Trophoblast cell (in vitro differentiated cells and primary cell): ENCODE measurements around the gene EIF2B5.

Experiments
- DNase-seq, 2 donors: peaks; one replicate each; pipeline ENCODE4 v3.0.0-alpha.2; 2016
- H2AFZ ChIP-seq: 2 replicates; pipeline ENCODE4 v1.6.1; 2013; ENCODE audit warnings: low read length, moderate library complexity, mild to moderate bottlenecking; ENCODE audit not compliant: insufficient read depth, poor library complexity
- H2AK5ac ChIP-seq: 2 replicates; pipeline ENCODE4 v1.6.1; 2013; ENCODE audit warnings: mild to moderate bottlenecking, low read length
- H2BK120ac ChIP-seq: 2 replicates; pipeline ENCODE4 v1.6.1; 2013; ENCODE audit warnings: low read length, mild to moderate bottlenecking, moderate library complexity; ENCODE audit not compliant: insufficient read depth, poor library complexity
- H2BK12ac ChIP-seq: 2 replicates; pipeline ENCODE4 v1.6.1; 2013; ENCODE audit warnings: mild to moderate bottlenecking, low read length, moderate library complexity
- H2BK5ac ChIP-seq: 2 replicates; pipeline ENCODE4 v1.6.1; 2013; ENCODE audit warnings: low read length, low read depth, moderate library complexity, mild to moderate bottlenecking; ENCODE audit not compliant: poor library complexity
- H3K14ac ChIP-seq: 2 replicates; pipeline ENCODE4 v1.6.1; 2013; ENCODE audit warnings: mild to moderate bottlenecking, low read length
- H3K18ac ChIP-seq: 2 replicates; pipeline ENCODE4 v1.6.1; 2013; ENCODE audit warnings: mild to moderate bottlenecking, low read length
- H3K23ac ChIP-seq: 2 replicates; pipeline ENCODE4 v1.6.1; 2013; ENCODE audit warnings: low read length
- H3K27ac ChIP-seq: 2 replicates; pipeline ENCODE4 v1.5.1; 2013; ENCODE audit warnings: low read depth, mild to moderate bottlenecking, inconsistent platforms, low read length, moderate library complexity
- H3K27me3 ChIP-seq: 2 replicates; pipeline ENCODE4 v1.6.1; 2013; ENCODE audit warnings: inconsistent platforms, mild to moderate bottlenecking, low read length, moderate library complexity; ENCODE audit not compliant: insufficient read depth
- H3K36me3 ChIP-seq, 2 experiments: 1 replicate in 1 of 2; 2 replicates in 1 of 2; pipeline ENCODE4 v1.6.1; 2013; ENCODE audit warnings: low read length in 2 of 2, mild to moderate bottlenecking in 2 of 2, moderate library complexity in 1 of 2; ENCODE audit not compliant: insufficient read depth in 2 of 2, control insufficient read depth in 1 of 2
- H3K4ac ChIP-seq: 2 replicates; pipeline ENCODE4 v1.6.1; 2013; ENCODE audit warnings: low read depth, mild to moderate bottlenecking, low read length, moderate library complexity
- H3K4me1 ChIP-seq, 2 experiments: 1 replicate in 1 of 2; 2 replicates in 1 of 2; pipeline ENCODE4 v1.6.1; 2013; ENCODE audit warnings: low read length in 2 of 2, mild to moderate bottlenecking in 2 of 2, moderate library complexity in 1 of 2; ENCODE audit not compliant: insufficient read depth in 2 of 2, control insufficient read depth in 1 of 2
- H3K4me2 ChIP-seq: 2 replicates; pipeline ENCODE4 v1.6.1; 2013; ENCODE audit warnings: inconsistent platforms, mild to moderate bottlenecking, low read length, moderate library complexity
- H3K4me3 ChIP-seq: 2 replicates; pipeline ENCODE4 v1.5.1; 2013; ENCODE audit warnings: mild to moderate bottlenecking, low read depth, low read length, inconsistent platforms
- H3K79me1 ChIP-seq: one replicate; pipeline ENCODE4 v1.6.1; 2013; ENCODE audit warnings: low read length
- H3K79me2 ChIP-seq: 2 replicates; pipeline ENCODE4 v1.6.1; 2013; ENCODE audit warnings: low read length, mild to moderate bottlenecking; ENCODE audit not compliant: control insufficient read depth, insufficient read depth, poor library complexity
- H3K9ac ChIP-seq: 2 replicates; pipeline ENCODE4 v1.6.1; 2013; ENCODE audit warnings: mild to moderate bottlenecking, low read length
- H3K9me3 ChIP-seq: 2 replicates; pipeline ENCODE4 v1.6.1; 2013; ENCODE audit warnings: low read depth, mild to moderate bottlenecking, control low read depth, inconsistent platforms, low read length; ENCODE audit not compliant: insufficient read depth
- H4K12ac ChIP-seq: 2 replicates; pipeline ENCODE4 v1.6.1; 2013; ENCODE audit warnings: low read depth, mild to moderate bottlenecking, low read length, moderate library complexity
- H4K8ac ChIP-seq: 2 replicates; pipeline ENCODE4 v1.6.1; 2013; ENCODE audit warnings: low read depth, mild to moderate bottlenecking, low read length, moderate library complexity
- H4K91ac ChIP-seq: one replicate; pipeline ENCODE4 v1.6.1; 2013; ENCODE audit warnings: low read depth, mild to moderate bottlenecking, low read length, moderate library complexity
- WGBS: extraction: QIAGEN DNeasy Blood & Tissue Kit; methylation state at CpG from one replicate; pipeline ENCODE4 v1.1.7; 2013; ENCODE audit warnings: missing lambda C conversion rate; ENCODE audit not compliant: insufficient read length, insufficient coverage; ENCODE audit errors: extremely low coverage; 5-methylcytosine and 5-hydroxymethylcytosine counted together

Gene EIF2B5

DNA sequence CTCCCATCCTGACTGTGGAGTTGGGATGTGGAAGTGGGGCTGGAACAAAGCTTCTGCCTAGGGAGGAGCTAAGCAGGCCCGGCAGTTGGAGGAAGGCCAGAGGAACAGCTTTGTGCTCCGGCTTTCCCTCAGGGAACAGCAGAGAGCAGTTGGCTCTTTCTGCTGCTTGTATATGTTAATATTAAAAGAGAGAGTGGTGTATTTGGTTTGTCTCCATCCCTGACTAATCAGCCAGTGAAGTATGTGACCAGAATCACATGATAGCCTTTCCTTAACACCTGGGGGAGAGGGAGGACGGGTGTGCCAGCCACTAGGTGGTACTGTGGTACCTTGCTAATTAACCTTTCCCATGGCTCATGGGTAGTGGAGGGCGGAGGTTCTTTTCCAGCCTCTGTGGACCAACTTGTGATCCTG is 10.0 kb downstream of the EIF2B5 start:
- Histone ChIP-seq H2AFZ (no peak overlapping the region), H3K27me3 (no peaks in the 10 kb centered on the region), H2BK12ac (no peak overlapping the region), H2BK120ac (no peak overlapping the region), H3K79me2 (no peaks in the 10 kb centered on the region), H3K4me3 (no peak overlapping the region), H3K4me1 (peaks cover 0 to 4% of the 10 kb centered on the region in 2 experiments), H3K4me2 (no peak overlapping the region), H3K14ac (no peak overlapping the region), H2AK5ac (no peak overlapping the region), H4K91ac (no peak overlapping the region), H3K4ac (no peak overlapping the region), H3K9ac (no peak overlapping the region), H4K12ac (no peak overlapping the region), H3K9me3 (no peaks in the 10 kb centered on the region), H3K79me1 (no peaks in the 10 kb centered on the region), H2BK5ac (no peak overlapping the region), H3K36me3 (peaks cover 27 to 55% of the 10 kb centered on the region in 2 experiments), H3K23ac (no peak overlapping the region), H3K27ac (no peak overlapping the region), H3K18ac (no peak overlapping the region), H4K8ac (no peak overlapping the region)
- DNase-seq, result peak; percentile 43 to 60
- WGBS, result no CpG with 5 or more reads among the region's 4 CpGs

DNA sequence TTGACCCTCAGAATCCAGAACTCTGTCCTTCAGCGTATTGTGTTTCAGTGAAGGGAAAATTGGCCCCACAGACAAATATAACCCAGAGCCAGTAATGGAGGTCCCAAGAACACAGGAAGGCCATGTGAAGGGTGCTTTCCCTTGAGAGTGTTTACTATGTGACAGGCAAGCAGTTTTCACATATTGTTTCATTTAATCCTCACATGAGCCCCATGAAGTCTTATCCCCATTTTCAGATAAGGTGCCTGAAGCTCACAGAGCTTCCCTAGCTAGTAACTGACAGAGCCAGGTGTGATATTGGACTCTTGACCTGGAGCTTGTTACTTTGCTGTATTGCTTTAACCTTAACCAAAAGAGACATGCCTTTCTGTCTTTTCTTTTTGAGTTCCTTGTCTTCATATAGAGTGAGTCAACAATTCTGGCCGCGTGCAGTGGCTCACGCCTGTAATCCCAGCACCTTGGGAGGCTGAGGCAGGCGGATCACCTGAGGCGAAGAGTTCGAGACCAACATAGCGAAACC is 10.7 kb downstream of the EIF2B5 start:
- no peak overlapping the region for H2BK12ac ChIP-seq
- no peak overlapping the region for H3K4ac ChIP-seq
- H4K91ac ChIP-seq, result no peak overlapping the region
- H3K9me3 ChIP-seq, result no peaks in the 10 kb centered on the region
- H3K4me1 ChIP-seq, result peaks cover 0 to 4% of the 10 kb centered on the region in 2 experiments
- no peak overlapping the region for H4K12ac ChIP-seq
- DNase-seq, result no peak
- H3K9ac ChIP-seq, result no peak overlapping the region
- no peak overlapping the region for H3K4me2 ChIP-seq
- no peaks in the 10 kb centered on the region for H3K79me1 ChIP-seq
- H2AK5ac ChIP-seq, result no peak overlapping the region
- no peak overlapping the region for H3K23ac ChIP-seq
- H2AFZ ChIP-seq, result no peak overlapping the region
- H3K18ac ChIP-seq, result no peak overlapping the region
- H3K27me3 ChIP-seq, result no peaks in the 10 kb centered on the region
- H2BK5ac ChIP-seq, result no peak overlapping the region
- no peak overlapping the region for H3K4me3 ChIP-seq
- WGBS, result no CpG with 5 or more reads among the region's 8 CpGs
- H2BK120ac ChIP-seq, result no peak overlapping the region
- no peak overlapping the region for H3K27ac ChIP-seq
- no peak overlapping the region for H4K8ac ChIP-seq
- H3K79me2 ChIP-seq, result no peaks in the 10 kb centered on the region
- H3K14ac ChIP-seq, result no peak overlapping the region
- H3K36me3 ChIP-seq, result peaks cover 23 to 49% of the 10 kb centered on the region in 2 experiments

DNA sequence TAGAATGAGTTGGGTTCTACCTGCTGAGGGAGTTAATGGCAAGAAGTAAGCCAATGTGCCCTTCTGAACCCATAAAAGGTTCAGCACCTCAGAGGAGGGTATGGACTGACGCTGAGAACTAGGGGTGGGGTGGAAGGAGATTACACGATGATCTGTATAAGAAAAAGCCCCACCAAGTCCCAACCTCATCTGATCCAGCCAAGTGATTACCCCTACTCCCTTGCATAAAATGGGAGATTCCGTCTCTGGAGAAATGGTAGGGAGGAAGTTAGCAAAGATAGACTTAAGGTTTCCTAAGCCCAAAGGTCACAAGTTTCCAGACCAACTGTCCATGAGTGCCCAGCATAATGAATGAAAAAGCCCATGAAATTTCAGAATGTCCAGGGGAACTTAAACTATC is 12.9 kb downstream of the EIF2B5 start:
- no peaks in the 10 kb centered on the region for H3K27me3 ChIP-seq
- no peak overlapping the region for H3K4me3 ChIP-seq
- no peak overlapping the region for H4K12ac ChIP-seq
- H3K4ac ChIP-seq, result no peak overlapping the region
- H4K8ac ChIP-seq, result no peak overlapping the region
- no peak overlapping the region for H3K14ac ChIP-seq
- H3K4me1 ChIP-seq, result peaks cover 0 to 4% of the 10 kb centered on the region in 2 experiments
- H3K27ac ChIP-seq, result no peak overlapping the region
- no peak for DNase-seq
- no peak overlapping the region for H2BK5ac ChIP-seq
- no peak overlapping the region for H3K9ac ChIP-seq
- no peak overlapping the region for H3K18ac ChIP-seq
- WGBS, result no CpG with 5 or more reads among the region's 3 CpGs
- no peaks in the 10 kb centered on the region for H3K79me2 ChIP-seq
- no peak overlapping the region for H4K91ac ChIP-seq
- H2BK120ac ChIP-seq, result no peak overlapping the region
- no peak overlapping the region for H2BK12ac ChIP-seq
- peaks cover 8 to 29% of the 10 kb centered on the region in 2 experiments for H3K36me3 ChIP-seq
- no peak overlapping the region for H3K4me2 ChIP-seq
- H3K9me3 ChIP-seq, result no peaks in the 10 kb centered on the region
- H3K23ac ChIP-seq, result no peak overlapping the region
- no peaks in the 10 kb centered on the region for H3K79me1 ChIP-seq
- no peak overlapping the region for H2AFZ ChIP-seq
- H2AK5ac ChIP-seq, result no peak overlapping the region

DNA sequence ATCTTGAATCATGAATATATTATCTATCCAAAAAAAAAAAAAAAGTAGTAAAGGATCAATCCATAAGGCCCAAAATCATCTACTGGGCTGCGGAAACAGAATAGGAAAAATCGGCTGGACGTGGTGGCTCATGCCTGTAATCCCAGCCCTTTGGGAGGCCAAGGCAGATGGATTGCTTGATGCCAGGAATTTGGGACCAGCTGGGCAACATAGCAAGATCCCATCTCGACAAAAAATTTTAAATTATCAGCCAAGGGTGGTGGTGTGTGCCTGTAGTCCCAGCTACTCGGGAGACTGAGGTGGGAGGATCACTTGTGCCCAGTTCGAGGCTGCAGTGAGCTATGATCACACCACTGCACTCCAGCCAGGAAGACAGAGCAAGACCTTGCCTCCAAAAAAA is 14.0 kb downstream of the EIF2B5 start:
- Histone ChIP-seq H2BK120ac (no peak overlapping the region), H3K9me3 (no peaks in the 10 kb centered on the region), H3K4me2 (no peak overlapping the region), H4K91ac (no peak overlapping the region), H3K9ac (no peak overlapping the region), H3K4ac (no peak overlapping the region), H2AFZ (no peak overlapping the region), H3K18ac (no peak overlapping the region), H4K8ac (no peak overlapping the region), H3K23ac (no peak overlapping the region), H4K12ac (no peak overlapping the region), H3K79me1 (no peaks in the 10 kb centered on the region), H2BK5ac (no peak overlapping the region), H3K79me2 (no peaks in the 10 kb centered on the region), H3K27me3 (no peaks in the 10 kb centered on the region), H3K4me1 (peaks cover 0 to 3% of the 10 kb centered on the region in 2 experiments), H2AK5ac (no peak overlapping the region), H3K27ac (no peak overlapping the region), H2BK12ac (no peak overlapping the region), H3K36me3 (peaks cover 3 to 19% of the 10 kb centered on the region in 2 experiments), H3K4me3 (no peak overlapping the region), H3K14ac (no peak overlapping the region)
- no peak for DNase-seq
- no CpG with 5 or more reads among the region's 6 CpGs for WGBS
